ENCODE results near the gene ANKRD35.

Gene ANKRD35

GRCh38 chr1:145908653-145909052 lies 23.0 kb upstream of the ANKRD35 start:
- H3K4me1 Mint-ChIP-seq, result peaks cover 6% of the 10 kb centered on the region
- no peaks in the 10 kb centered on the region for H3K9me3 Mint-ChIP-seq
- peaks cover 27% of the 10 kb centered on the region for H3K36me3 Mint-ChIP-seq
- H3K4me3 Mint-ChIP-seq, result no peak overlapping the region
- CTCF ChIA-PET, result interaction anchor here (0.6 to 9.7 kb wide), 5 partner anchors 9 to 62 kb away, joined by 4 to 112 read pairs (median 4); partner anchors contain the start of gene NUDT17
- H3K27ac Mint-ChIP-seq, result no peak overlapping the region
- H3K27me3 Mint-ChIP-seq, result no peaks in the 10 kb centered on the region
- no peak for DNase-seq

GRCh38 chr1:145906954-145907753 lies 21.5 kb upstream of the ANKRD35 start:
- no peaks in the 10 kb centered on the region for H3K9me3 Mint-ChIP-seq
- CTCF ChIA-PET, result interaction anchor here (0.8 to 9.7 kb wide), 5 partner anchors 9 to 70 kb away, joined by 3 to 112 read pairs (median 4); partner anchors contain the start of gene NUDT17
- H3K27me3 Mint-ChIP-seq, result no peaks in the 10 kb centered on the region
- H3K36me3 Mint-ChIP-seq, result peaks cover 20% of the 10 kb centered on the region
- H3K4me3 Mint-ChIP-seq, result no peak overlapping the region
- peaks cover 6% of the 10 kb centered on the region for H3K4me1 Mint-ChIP-seq
- H3K27ac Mint-ChIP-seq, result no peak overlapping the region
- DNase-seq, result no peak

DNA sequence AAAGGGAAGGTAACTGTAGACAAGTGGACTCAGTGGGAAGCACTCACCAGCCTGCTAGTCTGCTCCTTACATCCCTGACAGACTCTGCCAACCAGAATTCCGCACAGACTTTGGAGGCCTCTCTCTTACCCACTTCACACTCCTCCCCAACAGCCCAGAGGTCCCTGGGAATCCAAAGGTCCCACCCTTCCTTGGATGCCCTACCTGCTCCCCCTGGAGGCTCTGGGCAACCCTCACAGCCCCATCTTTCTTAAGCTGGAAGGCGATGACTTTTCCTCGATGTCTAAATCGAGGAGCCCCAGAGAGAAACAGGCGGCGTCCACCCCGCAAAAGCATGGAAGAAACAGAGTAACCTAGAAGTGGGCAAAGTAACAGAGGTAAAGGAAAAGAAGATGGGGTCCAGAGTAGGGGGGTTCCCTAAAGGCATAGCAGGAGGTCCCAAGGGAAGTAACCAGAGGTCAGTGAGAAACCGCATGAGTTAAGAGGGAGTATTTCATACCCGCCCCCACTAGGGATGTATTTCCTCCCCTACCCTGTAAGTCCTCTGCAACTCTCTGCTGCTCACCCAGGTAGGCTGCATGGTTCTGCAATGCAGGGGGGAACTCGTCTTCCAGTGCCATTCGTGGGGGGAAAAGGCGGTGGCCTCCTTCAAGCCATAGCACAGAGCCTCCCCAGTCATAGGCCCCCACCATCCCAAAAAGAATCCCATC lies 15.8 kb upstream of the ANKRD35 start:
- CTCF ChIA-PET, result interaction anchor here (2.1 kb wide), 1 partner anchor 10 kb away, joined by 6 read pairs; no protein-coding TSS in a partner anchor
- no peak for DNase-seq

GRCh38 chr1:145898756-145899155 lies 13.1 kb upstream of the ANKRD35 start:
- CTCF ChIA-PET, result interaction anchor here (1.0 to 1.3 kb wide), 2 partner anchors 19 to 52 kb away, joined by 3 to 4 read pairs; no protein-coding TSS in a partner anchor
- no peak for DNase-seq
- Mint-ChIP-seq H3K27me3 (peaks cover 4% of the 10 kb centered on the region), H3K4me1 (no peaks in the 10 kb centered on the region), H3K27ac (no peak overlapping the region), H3K9me3 (no peaks in the 10 kb centered on the region), H3K4me3 (no peak overlapping the region), H3K36me3 (peaks cover 1% of the 10 kb centered on the region)

More for the DNA sequence above, 15.8 kb upstream of the ANKRD35 start:
- H3K4me1 Mint-ChIP-seq, result no peaks in the 10 kb centered on the region
- H3K4me3 Mint-ChIP-seq, result no peak overlapping the region
- no peaks in the 10 kb centered on the region for H3K9me3 Mint-ChIP-seq
- peaks cover 1% of the 10 kb centered on the region for H3K36me3 Mint-ChIP-seq
- H3K27ac Mint-ChIP-seq, result no peak overlapping the region
- peaks cover 4% of the 10 kb centered on the region for H3K27me3 Mint-ChIP-seq

GRCh38 chr1:145897969-145898368 lies 12.3 kb upstream of the ANKRD35 start:
- Mint-ChIP-seq H3K4me3 (no peak overlapping the region), H3K36me3 (peaks cover 1% of the 10 kb centered on the region), H3K27me3 (peaks cover 4% of the 10 kb centered on the region), H3K4me1 (no peaks in the 10 kb centered on the region), H3K27ac (no peak overlapping the region), H3K9me3 (no peaks in the 10 kb centered on the region)
- CTCF ChIA-PET, result no interaction called here
- DNase-seq, result no peak

GRCh38 chr1:145895471-145895870 lies 9.8 kb upstream of the ANKRD35 start:
- DNase-seq, result no peak
- H3K27me3 Mint-ChIP-seq, result peaks cover 6% of the 10 kb centered on the region
- CTCF ChIA-PET, result interaction anchor here (0.9 to 1.8 kb wide), 4 partner anchors 14 to 50 kb away, joined by 3 to 9 read pairs (median 6); partner anchors contain the start of genes ITGA10 and NUDT17
- no peaks in the 10 kb centered on the region for H3K9me3 Mint-ChIP-seq
- H3K4me3 Mint-ChIP-seq, result no peak overlapping the region
- no peaks in the 10 kb centered on the region for H3K4me1 Mint-ChIP-seq
- no peak overlapping the region for H3K27ac Mint-ChIP-seq
- peaks cover 1% of the 10 kb centered on the region for H3K36me3 Mint-ChIP-seq

GRCh38 chr1:145893306-145894055 lies 7.8 kb upstream of the ANKRD35 start:
- peaks cover 1% of the 10 kb centered on the region for H3K36me3 Mint-ChIP-seq
- DNase-seq, result no peak
- H3K4me3 Mint-ChIP-seq, result no peak overlapping the region
- no peaks in the 10 kb centered on the region for H3K9me3 Mint-ChIP-seq
- H3K27ac Mint-ChIP-seq, result no peak overlapping the region
- CTCF ChIA-PET, result interaction anchor here (0.7 to 3.5 kb wide), 9 partner anchors 12 to 121 kb away, joined by 3 to 34 read pairs (median 4); partner anchors contain the start of genes ITGA10, NUDT17 and PIAS3
- no peaks in the 10 kb centered on the region for H3K4me1 Mint-ChIP-seq
- H3K27me3 Mint-ChIP-seq, result peaks cover 6% of the 10 kb centered on the region

- Mint-ChIP-seq H3K9me3 (no peaks in the 10 kb centered on the region), H3K36me3 (no peaks in the 10 kb centered on the region), H3K4me1 (no peaks in the 10 kb centered on the region), H3K4me3 (no peak overlapping the region), H3K27me3 (peaks cover 6% of the 10 kb centered on the region), H3K27ac (no peak overlapping the region)
- no peak for DNase-seq
- CTCF ChIA-PET, result interaction anchor here (0.6 to 3.5 kb wide), 21 partner anchors 9 to 141 kb away, joined by 3 to 34 read pairs (median 5); partner anchors contain the start of genes ITGA10, NUDT17 and PIAS3
Observed at GRCh38 chr1:145892486-145893087, 6.9 kb upstream of the ANKRD35 start.

GRCh38 chr1:145891587-145892485 lies 6.2 kb upstream of the ANKRD35 start:
- Mint-ChIP-seq H3K27me3 (peaks cover 14% of the 10 kb centered on the region), H3K36me3 (no peaks in the 10 kb centered on the region)
- CTCF ChIA-PET, result interaction anchor here (0.7 to 3.5 kb wide), 23 partner anchors 9 to 141 kb away, joined by 3 to 34 read pairs (median 5); partner anchors contain the start of genes ITGA10, PEX11B and PIAS3

DNA sequence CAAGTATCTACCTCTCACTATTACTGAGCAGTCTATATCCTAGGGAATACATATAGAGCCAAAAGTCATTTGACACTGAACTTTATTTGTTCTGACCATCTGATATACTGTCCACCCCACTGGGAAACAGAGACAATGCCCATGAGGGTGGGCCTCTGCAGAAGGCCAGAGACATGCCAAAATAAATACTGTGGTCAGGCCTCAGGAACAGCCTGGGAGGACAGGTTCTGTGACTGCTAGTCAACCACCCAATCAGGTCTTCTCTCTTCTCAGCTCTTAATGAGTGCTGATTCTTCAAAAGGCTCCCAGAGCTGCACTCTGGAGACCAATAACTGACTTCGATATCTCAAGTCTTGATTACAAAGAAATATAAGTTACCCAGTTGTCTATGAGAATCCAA lies 5.5 kb upstream of the ANKRD35 start:
- CTCF ChIA-PET, result interaction anchor here (0.7 to 3.5 kb wide), 18 partner anchors 8 to 142 kb away, joined by 3 to 34 read pairs (median 6); partner anchors contain the start of genes ITGA10, PEX11B and PIAS3
- DNase-seq, result no peak
- Mint-ChIP-seq H3K9me3 (no peaks in the 10 kb centered on the region), H3K27ac (no peak overlapping the region), H3K4me3 (no peak overlapping the region), H3K36me3 (no peaks in the 10 kb centered on the region), H3K27me3 (peaks cover 15% of the 10 kb centered on the region), H3K4me1 (peaks cover 6% of the 10 kb centered on the region)

More at GRCh38 chr1:145891587-145892485, 6.2 kb upstream of the ANKRD35 start:
- no peak overlapping the region for H3K27ac Mint-ChIP-seq
- H3K4me1 Mint-ChIP-seq, result peaks cover 1% of the 10 kb centered on the region
- DNase-seq, result peak; percentile 73
- no peaks in the 10 kb centered on the region for H3K9me3 Mint-ChIP-seq
- no peak overlapping the region for H3K4me3 Mint-ChIP-seq

DNA sequence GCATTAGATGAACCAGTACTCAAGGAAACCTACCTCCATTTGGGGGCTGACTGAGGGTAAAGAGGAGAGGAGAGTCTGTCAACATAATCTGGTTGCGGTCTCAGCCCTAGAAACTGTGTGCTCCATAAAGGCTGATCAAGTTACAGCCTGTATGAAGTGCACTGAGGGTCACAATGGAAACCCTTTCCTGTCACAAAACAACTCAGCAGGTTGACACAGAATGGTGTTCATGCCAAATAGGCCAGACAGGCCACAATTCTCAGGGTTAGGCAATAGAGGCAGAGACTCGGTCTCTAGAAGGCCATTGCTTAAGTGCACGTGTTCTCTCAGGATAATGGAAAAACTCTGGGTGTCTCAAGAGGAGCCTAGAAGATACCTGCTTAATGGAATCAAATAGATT lies 4.1 kb upstream of the ANKRD35 start:
- no peak overlapping the region for H3K27ac Mint-ChIP-seq

DNA sequence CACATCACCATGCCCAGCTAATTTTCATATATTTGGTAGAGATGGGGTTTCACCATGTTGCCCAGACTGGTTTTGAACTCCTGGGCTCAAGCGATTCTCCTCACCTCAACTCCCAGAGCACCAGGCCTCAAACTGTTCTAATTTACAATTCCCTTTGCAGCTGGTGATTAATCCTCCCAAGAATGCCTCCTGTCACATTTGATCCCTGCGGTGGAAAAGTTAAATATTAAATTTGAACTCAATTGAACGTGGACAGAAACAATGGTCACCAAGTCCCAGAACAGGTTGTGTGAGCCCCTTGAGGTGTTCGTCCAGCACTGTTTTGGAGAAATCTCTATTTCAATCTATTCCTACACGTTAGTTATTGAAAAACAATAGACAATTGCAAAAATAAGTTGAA lies 2.0 kb upstream of the ANKRD35 start:
- H3K4me3 Mint-ChIP-seq, result no peak overlapping the region
- H3K36me3 Mint-ChIP-seq, result no peaks in the 10 kb centered on the region
- peaks cover 48% of the 10 kb centered on the region for H3K27me3 Mint-ChIP-seq
- no peak overlapping the region for H3K27ac Mint-ChIP-seq
- H3K9me3 Mint-ChIP-seq, result no peaks in the 10 kb centered on the region
- DNase-seq, result no peak
- CTCF ChIA-PET, result interaction anchor here (1.9 kb wide), 1 partner anchor 23 kb away, joined by 4 read pairs; no protein-coding TSS in a partner anchor
- H3K4me1 Mint-ChIP-seq, result peaks cover 16% of the 10 kb centered on the region

More for the DNA sequence above, 4.1 kb upstream of the ANKRD35 start:
- Mint-ChIP-seq H3K4me1 (peaks cover 14% of the 10 kb centered on the region), H3K27me3 (peaks cover 29% of the 10 kb centered on the region), H3K9me3 (no peaks in the 10 kb centered on the region), H3K4me3 (no peak overlapping the region), H3K36me3 (no peaks in the 10 kb centered on the region)
- CTCF ChIA-PET, result interaction anchor here (0.9 kb wide), 1 partner anchor 44 kb away, joined by 4 read pairs; the partner anchor contains the start of gene NUDT17
- DNase-seq, result no peak

All from activated naive CD4-positive, alpha-beta T cell treated with anti-CD3 and anti-CD28 coated beads, Interleukin-2, amount 10 ng/mL, durations not matched to agents 7 days and 5 days (primary cell).